Measurements from ENCODE around the gene DNMT3A.

DNA sequence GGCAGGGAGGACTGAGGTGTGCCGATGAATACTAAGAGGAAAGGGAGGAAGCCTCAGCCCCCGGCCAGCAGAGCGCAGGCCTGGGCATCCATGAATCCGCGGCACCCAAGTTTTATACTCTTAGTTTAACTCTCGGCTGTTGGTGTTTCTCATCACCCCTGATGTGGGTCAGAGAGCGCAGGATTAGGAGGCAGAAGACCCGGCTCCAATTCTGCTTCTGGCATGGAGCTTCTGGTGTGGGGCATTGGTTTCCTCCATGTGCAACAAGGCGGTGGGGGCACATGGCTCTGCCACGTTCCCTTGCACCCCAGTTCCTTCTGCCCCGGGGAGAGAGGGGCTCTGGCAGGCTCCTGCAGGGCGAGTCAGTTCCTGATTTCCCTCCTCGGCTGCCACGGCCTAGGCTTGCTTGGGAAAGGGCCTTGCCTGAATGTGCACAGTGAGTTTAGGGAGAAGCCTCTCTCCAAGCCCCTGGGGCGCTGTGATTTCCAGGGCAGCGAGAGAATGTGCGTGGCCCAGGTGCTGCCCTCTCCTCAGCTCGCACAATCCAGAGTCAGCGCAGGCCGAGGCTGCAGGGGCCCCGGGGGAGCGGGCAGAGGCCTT is 36.2 kb upstream of the DNMT3A start:
- TF ChIP-seq POLR2AphosphoS5 (IDR thresholded peaks at IDR 0.05; ENCODE audit: low read depth, low read length), result no peak
- TF ChIP-seq TAF1 (IDR thresholded peaks at IDR 0.05; ENCODE audit: borderline replicate concordance, insufficient read depth, low read length), result no peak
- TF ChIP-seq, protein P1, sequence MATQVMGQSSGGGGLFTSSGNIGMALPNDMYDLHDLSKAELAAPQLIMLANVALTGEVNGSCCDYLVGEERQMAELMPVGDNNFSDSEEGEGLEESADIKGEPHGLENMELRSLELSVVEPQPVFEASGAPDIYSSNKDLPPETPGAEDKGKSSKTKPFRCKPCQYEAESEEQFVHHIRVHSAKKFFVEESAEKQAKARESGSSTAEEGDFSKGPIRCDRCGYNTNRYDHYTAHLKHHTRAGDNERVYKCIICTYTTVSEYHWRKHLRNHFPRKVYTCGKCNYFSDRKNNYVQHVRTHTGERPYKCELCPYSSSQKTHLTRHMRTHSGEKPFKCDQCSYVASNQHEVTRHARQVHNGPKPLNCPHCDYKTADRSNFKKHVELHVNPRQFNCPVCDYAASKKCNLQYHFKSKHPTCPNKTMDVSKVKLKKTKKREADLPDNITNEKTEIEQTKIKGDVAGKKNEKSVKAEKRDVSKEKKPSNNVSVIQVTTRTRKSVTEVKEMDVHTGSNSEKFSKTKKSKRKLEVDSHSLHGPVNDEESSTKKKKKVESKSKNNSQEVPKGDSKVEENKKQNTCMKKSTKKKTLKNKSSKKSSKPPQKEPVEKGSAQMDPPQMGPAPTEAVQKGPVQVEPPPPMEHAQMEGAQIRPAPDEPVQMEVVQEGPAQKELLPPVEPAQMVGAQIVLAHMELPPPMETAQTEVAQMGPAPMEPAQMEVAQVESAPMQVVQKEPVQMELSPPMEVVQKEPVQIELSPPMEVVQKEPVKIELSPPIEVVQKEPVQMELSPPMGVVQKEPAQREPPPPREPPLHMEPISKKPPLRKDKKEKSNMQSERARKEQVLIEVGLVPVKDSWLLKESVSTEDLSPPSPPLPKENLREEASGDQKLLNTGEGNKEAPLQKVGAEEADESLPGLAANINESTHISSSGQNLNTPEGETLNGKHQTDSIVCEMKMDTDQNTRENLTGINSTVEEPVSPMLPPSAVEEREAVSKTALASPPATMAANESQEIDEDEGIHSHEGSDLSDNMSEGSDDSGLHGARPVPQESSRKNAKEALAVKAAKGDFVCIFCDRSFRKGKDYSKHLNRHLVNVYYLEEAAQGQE (IDR thresholded peaks at IDR 0.05; ENCODE audit: insufficient read depth in 1 of 2, low read depth in 2 of 2, low read length in 2 of 2), result no peak
- no peak for TF ChIP-seq SIN3A (IDR thresholded peaks at IDR 0.05; ENCODE audit: borderline replicate concordance, insufficient read depth, low read length)
